Stimulated activated CD4-positive, alpha-beta T cell treated with anti-CD3 and anti-CD28 coated beads, TNF-alpha, amount 100 ng/mL, for 4 hours (primary cell): ENCODE measurements around the gene ZNF688.

ENCODE experiments used
- DNase-seq, 3 experiments: peaks; one replicate each; pipeline ENCODE4 v3.0.0-alpha.2; 2020; ENCODE audit warnings: low read depth in 3 of 3

Gene ZNF688

DNA sequence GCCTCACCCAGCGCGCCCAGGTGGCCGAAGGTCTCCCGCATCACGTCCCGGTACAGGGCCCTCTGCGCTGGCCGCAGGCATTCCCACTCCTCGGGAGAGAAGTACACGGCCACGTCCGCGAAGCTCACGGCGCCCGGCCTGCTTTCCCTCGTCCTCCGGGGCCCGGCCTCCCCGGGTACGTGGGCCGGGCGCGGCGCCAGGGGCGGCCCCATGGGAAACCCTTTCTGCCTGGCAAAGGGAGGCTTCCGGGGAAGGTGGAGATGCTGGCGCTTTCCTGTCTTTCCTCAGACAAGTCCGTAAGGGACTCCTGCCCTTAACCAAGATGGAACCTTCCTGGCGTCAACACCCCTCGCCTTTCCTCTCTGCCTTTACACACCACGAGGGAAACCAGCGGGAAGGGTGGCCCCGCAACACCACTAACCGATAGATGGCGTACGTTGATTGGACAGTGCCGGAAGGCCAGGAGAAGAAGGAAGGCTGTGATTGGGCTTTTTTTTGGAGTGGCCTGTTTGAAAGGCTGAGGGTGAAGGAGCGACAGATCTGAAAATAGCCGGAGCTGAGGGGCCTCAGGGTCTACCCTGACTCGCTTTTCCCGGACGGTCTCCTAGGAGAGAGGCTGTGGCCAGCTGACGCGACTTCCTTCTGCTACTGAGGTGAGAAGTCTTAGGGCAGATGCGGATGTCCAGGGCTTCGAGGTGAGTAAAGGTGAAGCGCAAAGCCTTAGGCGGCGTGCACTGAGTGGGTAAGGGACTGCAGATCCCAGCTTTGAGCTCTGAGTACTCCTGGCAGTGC is 14.1 kb upstream of the ZNF688 start, which contains the start of gene ZNF785:
TSS of gene ZNF785 (minus strand) at position 298 of the 792 bp plus-strand sequence. CDS start at position 212, 86 bp downstream.
- peak; percentile 77 to 89 (median 83) for DNase-seq

- no peak for DNase-seq
Observed at GRCh38 chr16:30585022-30585399, 13.5 kb upstream of the ZNF688 start.

DNA sequence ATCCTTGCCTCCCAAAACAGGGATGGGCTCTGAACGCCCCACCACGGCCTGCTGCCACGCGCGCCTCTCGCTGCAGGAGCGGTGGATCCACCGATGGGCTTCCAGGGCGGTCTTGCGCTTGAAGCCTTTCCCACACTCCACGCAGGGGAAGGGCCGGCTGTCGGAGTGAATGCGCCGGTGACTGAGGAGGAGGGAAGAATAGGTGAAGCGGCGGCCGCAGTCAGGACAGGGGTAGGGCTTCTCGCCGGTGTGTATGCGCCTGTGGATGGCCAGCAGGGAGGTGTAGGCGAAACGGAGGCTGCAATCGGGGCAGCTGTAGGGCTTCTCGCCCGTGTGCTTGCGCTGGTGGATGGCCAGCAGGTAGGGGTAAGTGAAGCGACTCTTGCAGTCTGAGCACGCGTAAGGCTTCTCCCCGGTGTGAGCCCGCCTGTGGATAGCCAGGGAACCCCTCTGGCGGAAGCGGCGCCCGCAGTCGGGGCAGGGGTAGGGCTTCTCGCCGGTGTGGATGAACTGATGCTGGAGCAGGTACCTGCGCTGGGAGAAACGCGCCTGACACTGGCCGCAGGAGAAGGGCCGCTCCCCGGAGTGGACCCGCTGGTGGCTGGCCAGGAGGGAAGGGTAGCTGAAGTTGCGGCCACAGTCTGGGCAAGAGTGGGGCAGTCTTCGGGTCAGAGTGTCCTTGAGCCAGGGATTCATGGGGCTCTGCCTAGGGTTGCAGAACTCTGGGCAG is 11.3 kb upstream of the ZNF688 start:
- no peak for DNase-seq

- DNase-seq: no peak
Observed at GRCh38 chr16:30581457-30581856, 9.9 kb upstream of the ZNF688 start.

DNA sequence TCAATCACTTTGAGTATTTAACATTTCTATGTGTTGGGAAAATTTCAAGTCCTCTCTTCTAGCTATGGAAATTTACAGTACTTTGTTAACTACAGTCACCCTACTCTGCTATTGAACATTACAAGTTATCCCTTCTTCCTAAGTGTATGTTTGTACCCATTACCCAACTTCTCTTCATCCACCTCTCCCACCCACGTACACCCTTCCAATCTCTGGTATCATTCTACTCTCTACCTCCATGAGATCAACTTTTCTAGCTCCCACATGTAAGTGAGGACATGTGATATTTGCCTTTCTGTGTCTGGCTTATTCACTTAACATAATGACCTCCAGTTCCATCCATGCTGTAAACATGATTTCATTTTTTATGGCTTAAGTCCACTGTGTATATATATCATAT is 3.2 kb upstream of the ZNF688 start:
- DNase-seq: no peak

DNA sequence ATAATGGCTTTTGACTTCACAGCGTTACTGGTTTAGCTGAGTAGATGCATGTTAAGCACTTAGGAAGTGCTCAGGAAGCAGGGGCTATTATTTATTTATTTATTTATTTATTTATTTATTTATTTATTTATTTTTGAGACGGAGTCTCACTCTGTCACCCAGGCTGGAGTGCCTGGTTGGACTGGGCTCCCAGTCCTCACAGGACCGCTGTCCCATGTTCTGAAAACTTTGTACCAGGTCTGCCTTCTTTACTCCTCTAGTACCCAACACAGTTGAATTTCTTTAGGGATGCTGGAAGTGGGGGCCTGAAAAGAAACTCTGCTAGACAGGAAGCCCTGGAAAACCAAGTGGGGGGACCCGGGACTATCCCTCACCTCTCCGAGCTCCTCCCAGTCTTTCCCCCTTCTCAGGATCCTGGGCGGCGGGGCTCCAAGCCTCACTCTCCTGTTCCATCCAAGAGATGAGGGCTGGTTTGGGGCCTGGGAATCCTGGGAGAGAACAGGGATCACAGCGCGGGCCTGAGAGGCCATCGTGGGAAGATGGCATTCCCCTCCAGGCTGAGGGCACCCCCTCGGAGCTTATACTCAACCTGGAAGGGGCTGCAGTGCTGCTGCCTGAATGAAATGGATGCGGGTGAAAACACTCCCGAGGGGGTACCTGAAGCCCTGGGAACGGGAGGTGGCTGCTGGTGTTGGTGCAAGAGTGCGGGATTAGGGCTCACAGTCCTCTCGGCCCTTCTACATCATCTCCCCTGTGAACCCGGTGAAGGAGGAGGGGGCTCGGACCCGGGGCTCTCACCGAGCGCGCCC is 674 bp downstream of the ZNF688 start:
- DNase-seq: no peak

DNA sequence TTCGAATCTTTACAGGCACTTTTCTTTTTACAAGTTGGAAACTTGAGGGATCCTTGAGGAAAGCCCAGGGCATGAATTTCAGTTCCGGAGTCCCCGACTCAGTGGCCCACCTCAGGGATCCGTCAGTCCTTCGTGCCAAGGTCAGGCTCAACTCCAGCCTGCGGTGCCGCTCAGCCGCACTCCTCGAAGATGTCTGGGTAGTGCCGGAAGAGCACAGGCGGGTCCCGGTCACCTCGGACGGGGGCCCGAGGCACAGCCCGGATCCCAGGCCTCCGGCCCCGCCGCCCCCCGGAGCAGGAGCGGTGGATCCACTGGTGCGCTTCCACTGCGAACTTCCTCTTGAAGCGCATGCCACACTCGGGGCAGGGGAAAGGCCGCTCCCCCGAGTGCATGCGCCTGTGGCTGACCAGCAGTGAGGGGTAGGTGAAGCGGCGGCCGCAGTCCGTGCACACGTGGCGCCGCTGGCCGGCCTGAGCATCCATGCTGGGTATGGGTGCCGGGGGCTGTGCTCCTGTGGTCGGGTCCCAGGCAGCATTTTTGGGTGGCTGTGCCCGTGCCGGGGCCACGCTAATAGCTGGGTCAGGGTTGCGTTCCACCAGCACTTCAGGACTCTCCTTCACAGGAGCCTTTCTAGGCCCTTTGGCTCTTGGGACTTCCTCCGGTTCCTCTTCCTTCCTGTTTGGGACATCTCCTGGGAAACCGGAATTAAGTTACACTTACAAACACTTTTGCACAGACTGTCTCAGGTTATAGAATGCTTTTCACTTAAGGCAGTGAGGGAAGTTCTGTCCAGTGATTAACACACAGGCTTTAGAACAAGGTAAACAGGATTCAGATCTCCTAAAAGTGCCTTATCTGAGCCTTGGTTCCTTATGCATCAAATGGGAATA is 1.5 kb downstream of the ZNF688 start:
- DNase-seq: no peak

DNA sequence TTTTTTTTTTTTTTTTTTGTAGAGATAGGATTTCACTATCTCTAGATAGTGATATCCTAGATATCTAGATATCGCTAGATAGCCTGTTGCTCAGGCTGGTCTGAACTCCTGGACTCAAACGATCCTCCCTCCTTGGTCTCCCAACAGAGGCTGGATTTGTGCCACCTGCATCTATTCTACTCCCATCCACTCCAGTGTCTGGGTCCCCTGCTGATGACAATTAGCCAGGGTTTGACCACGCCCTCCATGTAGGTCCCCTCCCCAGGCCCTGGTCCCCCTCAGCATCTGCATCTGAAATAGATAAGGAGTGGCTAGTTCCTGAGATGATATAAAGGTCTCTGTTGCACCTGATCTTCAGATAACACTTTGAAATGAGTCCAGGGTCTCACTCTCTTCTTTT is 2.2 kb downstream of the ZNF688 start:
- no peak for DNase-seq

GRCh38 chr16:30567991-30568638 is 3.4 kb downstream of the ZNF688 start:
- peak in 1 of 3 experiments; percentile 34 for DNase-seq

GRCh38 chr16:30567160-30567990 is 4.1 kb downstream of the ZNF688 start:
- peak in 2 of 3 experiments; percentile 57 to 61 for DNase-seq

DNA sequence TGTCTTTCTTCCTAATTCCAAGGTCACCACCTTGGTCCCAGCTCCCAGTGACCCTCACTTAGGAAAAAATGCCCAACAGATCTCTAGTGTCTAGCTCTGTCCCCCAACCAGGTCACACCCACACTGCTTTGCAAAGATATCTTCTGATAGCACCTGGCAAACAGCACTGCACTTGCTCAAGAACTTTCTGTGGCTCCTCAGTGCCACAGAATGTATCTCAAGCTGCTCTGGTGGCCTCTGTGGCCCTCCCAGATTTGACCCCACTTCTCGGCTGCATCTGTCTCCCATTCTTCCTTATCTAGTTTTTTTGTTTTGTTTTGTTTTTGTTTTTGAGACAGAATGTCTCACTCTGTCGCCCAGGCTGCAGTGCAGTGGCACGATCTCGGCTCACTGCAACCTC is 5.0 kb downstream of the ZNF688 start:
- no peak for DNase-seq

DNA sequence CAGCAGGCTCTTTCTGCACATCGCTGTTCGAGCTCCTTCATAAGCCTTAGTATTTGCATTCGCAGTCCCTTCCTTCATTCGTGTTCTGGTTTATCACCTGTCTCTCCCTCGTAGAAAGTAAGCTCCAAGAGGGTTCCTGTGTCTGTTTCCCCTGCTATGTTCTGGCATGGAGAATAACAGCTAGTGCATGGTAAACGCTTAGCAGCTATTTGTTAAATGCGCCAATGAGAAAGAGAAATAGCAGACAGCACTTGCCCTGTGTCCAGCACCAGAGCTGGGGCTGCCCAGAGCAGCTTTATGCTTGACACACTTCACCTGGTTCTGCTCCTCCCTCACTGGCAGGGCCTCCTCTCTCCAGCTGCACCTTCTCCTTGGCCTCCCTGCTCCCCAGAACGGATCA is 5.5 kb downstream of the ZNF688 start:
- no peak for DNase-seq

- no peak for DNase-seq
Observed at GRCh38 chr16:30565526-30565925, 6.0 kb downstream of the ZNF688 start.

DNA sequence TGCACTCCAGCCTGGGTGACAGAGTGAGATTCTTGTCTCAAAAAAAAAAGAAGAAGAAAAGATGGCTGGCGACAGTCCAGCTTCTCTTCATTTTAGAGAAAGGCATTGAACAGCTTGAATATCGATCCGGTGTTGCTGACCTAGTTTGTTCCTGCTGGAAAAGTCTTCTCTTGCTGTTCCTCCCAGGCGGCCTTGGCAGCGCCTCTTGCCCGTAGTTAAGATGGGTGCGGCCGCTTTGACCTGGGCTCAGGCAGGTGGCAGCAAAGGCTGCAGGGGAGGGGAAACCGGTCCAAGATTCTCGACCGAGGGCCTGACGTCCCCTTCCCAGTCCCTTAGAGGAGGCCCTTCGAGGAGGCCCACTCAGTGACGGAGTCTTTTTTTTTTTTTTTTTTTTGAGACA is 9.5 kb downstream of the ZNF688 start:
- no peak for DNase-seq

DNA sequence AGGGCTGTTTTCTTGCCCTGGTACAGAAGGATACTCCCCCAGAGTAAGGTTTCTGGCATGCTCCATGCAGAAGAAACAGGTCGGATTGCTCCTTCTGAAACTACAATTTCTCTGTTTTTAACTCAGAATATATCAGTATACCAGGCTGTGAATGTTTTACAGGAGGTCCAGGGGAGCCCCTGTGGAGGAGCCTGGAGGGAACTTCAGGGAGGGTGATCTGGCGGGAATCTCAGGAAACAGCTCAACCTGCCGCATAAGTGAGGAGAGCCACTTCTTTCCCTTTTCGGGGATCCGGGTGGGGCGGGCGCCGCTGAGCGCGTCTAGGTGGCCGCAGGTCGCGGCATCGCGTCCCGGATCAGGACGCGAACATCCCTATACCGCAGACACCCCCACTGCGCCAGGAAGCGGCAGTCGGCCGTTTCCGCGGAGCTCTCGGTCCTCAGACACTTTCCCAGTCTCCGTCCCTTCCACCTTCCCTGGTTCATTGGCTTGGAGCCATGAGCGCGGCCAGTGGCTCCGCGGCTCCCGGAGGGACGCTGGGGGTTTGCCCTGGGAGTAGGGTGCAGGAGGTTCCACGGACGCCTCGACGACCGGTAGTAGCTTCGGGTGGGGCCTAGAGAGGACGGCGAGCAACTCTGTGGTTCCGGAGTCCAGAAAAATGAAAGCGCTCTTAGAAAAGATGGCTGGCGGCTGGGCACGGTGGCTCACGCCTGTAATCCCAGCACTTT is 10.3 kb downstream of the ZNF688 start:
- DNase-seq: no peak

DNA sequence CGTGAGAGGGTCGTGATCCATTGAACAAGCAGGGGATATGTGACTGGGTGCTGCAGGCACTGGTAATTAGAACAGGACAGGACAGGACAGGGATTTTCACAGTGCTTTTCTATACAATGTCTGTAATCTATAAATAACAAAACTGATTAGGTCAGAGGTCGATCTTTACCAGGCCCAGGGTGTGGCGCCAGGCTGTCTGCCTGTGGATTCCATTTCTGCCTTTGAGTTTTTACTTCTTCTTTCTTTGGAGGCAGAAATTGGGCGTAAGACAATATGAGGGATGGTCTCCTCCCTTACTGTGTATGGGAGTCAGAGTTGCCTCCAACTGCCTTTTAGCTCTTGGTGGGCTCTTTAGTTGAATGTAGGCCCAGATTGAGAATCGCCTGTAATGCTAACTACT is 11.8 kb downstream of the ZNF688 start:
- no peak for DNase-seq

DNA sequence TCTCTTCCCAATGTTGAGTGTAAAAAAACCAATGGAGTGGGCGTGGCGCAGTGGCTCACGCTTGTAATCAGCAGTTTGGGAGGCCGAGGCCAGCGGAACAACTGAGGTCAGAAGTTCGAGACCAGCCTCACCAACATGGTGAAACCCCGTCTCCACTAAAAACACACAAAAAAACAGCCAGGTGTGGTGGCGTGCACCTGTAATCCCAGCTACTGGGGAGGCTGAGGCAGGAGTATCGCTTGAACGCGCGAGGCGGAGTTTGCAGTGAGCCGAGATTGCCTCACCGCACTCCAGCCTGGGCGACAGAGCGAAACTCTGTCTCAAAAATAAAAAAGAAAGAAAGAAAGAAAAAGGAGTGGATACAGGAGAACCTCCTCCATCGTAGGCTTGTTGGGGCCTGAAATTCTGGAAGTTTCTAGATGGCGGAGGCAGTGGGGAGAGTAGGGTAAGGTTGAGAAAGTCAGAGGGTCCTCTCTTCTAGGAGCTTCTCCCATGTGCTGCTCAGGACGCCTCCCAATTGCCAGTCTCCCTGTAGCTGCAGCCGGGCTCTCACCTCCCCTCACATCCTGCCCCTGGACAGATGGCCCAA is 12.6 kb downstream of the ZNF688 start:
- DNase-seq: no peak

DNA sequence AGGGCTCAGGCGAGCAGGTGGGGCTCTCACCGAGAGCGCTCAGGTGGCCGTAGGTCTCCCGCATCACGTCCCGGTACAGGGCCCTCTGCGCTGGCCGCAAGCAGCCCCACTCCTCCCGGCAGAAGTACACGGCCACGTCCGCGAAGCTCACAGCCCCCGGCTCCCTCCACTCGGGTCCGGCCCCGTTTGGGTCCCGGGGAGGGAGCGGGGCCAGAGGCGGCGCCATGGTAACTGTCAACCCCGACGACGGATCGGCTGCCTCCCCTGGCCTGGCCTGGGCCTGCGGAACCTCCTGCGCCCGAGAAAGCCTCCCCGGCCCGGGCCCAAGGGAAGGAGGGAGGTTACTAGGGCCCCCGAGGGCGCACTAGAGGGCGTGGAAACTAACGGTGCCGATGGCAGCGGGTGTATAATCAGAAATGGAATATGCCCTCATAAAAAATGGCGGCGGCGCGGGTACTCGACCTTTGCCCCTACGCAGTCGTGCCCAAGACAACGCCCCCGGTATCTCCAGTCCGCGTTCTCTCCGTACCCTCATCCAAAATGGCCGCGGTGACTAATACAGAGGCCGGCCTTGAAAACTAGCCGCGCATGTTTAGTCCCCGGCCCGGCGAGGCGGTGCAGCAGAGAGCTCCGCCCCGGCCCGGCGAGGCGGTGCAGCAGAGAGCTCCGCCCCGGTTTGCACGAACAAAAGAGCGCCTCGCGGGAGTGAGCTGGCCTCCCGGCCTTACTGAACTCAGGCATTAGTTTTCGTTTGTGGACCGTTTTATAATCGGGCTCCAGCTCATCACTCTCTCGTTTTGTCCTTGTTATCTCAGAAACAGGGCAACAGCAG is 13.3 kb downstream of the ZNF688 start, which contains the start of gene ZNF764:
TSS of gene ZNF764 (minus strand) at position 418 of the 832 bp plus-strand sequence. CDS start at position 226, 192 bp downstream.
- peak; percentile 88 to 96 (median 93) for DNase-seq
